ENCODE results near the gene NARS2.
A peak's percentile ranks its signal among the peaks of the same experiment; 100 is the strongest.

Gene NARS2, protein sequence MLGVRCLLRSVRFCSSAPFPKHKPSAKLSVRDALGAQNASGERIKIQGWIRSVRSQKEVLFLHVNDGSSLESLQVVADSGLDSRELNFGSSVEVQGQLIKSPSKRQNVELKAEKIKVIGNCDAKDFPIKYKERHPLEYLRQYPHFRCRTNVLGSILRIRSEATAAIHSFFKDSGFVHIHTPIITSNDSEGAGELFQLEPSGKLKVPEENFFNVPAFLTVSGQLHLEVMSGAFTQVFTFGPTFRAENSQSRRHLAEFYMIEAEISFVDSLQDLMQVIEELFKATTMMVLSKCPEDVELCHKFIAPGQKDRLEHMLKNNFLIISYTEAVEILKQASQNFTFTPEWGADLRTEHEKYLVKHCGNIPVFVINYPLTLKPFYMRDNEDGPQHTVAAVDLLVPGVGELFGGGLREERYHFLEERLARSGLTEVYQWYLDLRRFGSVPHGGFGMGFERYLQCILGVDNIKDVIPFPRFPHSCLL

DNA sequence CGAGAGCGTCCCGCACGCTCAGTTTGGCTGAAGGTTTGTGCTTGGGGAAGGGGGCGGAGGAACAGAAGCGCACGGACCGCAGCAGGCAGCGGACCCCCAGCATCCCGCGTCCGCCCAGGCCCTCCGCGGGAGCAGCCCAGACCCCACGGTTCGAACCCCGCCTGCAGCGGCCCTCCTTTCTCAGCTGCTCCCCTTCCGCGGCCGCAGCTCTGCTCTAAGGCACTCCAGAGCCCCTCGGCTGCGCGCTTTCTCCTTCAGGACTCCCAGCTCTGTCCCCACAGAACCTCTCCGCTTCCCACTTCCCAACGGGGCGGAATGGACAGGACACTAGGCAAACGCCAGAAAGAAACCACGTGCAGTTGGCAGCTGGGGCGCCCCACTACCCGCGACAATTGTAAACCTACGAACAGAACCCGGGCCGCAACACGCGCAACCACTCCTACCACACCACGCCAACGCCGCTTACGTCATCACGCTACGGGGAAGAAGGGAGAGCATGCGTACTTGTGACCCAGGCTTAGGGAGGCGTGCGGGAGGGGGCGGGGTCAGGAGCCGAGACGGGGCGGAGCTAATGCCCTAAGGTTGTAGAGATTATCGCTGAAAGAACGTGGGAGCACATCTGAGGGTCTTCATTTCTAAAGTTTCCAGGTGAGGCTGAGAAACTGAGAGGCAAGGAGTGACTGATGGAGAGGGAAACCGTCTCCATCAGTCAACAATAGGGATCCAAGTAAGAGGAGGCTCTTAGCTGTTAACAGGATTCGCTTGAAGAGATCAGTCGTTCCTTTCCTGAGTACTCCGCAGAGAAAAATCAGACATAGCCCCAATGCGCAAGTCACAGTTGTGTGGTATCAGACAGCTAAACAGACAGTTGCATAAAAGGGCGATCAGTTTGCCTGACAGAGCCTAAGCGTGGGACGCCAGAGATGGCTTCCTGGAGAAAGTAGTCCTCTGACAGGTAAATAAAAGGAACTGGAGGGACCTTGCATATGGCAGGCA is at the start of gene NARS2:
TSS of gene NARS2 (minus strand) at position 479 of the 996 bp plus-strand sequence. CDS start at position 103, 376 bp downstream.
- Histone ChIP-seq H3K27ac (peak within 1 kb of the TSS; percentile 17), H3K27me3 (replicated peaks) (no peaks in the 10 kb centered on the region), H3K36me3 (replicated peaks) (no peaks in the 10 kb centered on the region), H3K4me3 (ENCODE audit: low read depth, low read length) (peak within 1 kb of the TSS; percentile 95)
- no peak for TF ChIP-seq CTCF (IDR thresholded peaks at IDR 0.05; ENCODE audit: low read depth, low read length, missing control alignments)
- DNase-seq: peak; percentile 97
- in situ Hi-C loops (cut with HindIII; ENCODE audit: low pct_ligation_motif_present, low sequenced_read_pairs): no loop called here

DNA sequence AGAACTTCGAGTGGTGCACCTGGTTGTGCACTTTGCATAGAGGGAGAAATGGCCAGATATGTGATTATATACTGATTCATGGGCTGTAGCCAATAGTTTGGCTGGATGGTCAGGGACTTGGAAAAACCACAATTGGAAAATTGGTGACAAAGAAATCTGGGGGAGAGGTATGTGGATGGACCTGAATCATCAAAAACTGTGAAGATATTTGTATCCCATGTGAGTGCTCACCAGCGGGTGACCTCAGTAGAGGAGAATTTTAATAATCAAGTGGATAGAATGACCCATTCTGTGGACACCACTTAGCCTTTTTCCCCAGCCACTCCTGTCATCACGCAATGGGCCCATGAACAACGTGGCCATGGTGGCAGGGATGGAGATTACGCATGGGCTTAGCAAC is 48.0 kb upstream of the NARS2 start:
- DNase-seq: no peak
- Histone ChIP-seq H3K4me3 (ENCODE audit: low read depth, low read length) (no peak overlapping the region), H3K36me3 (replicated peaks) (no peaks in the 10 kb centered on the region), H3K27ac (no peak overlapping the region), H3K27me3 (replicated peaks) (no peaks in the 10 kb centered on the region)
- TF ChIP-seq CTCF (IDR thresholded peaks at IDR 0.05; ENCODE audit: low read depth, low read length, missing control alignments): no peak
- in situ Hi-C loops (cut with HindIII; ENCODE audit: low pct_ligation_motif_present, low sequenced_read_pairs): no loop called here

- Histone ChIP-seq H3K27ac (no peak overlapping the region), H3K27me3 (replicated peaks) (no peaks in the 10 kb centered on the region), H3K4me3 (ENCODE audit: low read depth, low read length) (no peak overlapping the region), H3K36me3 (replicated peaks) (no peaks in the 10 kb centered on the region)
- no peak for DNase-seq
- in situ Hi-C loops (cut with HindIII; ENCODE audit: low pct_ligation_motif_present, low sequenced_read_pairs): no loop called here
- TF ChIP-seq CTCF (IDR thresholded peaks at IDR 0.05; ENCODE audit: low read depth, low read length, missing control alignments): no peak
Measured at GRCh38 chr11:78620159-78620558, 45.5 kb upstream of the NARS2 start.

DNA sequence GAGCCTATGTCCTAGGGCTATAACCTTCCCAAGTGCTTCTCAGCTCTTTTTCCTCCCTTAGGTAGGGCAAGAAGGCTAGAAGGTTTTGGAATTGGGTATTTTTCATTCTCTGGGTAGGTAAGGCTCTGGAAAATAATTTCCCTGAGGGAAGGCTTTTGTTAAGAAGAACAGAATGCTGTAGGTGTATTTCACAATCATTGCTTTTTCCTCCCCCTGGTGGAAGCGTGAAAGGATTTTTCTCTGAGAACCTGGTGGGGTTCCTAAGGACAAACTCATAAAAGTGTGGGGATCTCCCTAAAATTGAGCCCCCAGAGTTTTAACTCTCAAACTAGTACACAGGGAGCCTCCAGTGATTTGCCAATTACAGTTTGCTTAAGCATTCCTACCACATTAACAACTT is 41.1 kb upstream of the NARS2 start:
- no peak for DNase-seq
- Histone ChIP-seq H3K27ac (no peak overlapping the region), H3K36me3 (replicated peaks) (no peaks in the 10 kb centered on the region), H3K27me3 (replicated peaks) (no peaks in the 10 kb centered on the region), H3K4me3 (ENCODE audit: low read depth, low read length) (no peak overlapping the region)
- in situ Hi-C loops (cut with HindIII; ENCODE audit: low pct_ligation_motif_present, low sequenced_read_pairs): no loop called here
- TF ChIP-seq CTCF (IDR thresholded peaks at IDR 0.05; ENCODE audit: low read depth, low read length, missing control alignments): no peak

DNA sequence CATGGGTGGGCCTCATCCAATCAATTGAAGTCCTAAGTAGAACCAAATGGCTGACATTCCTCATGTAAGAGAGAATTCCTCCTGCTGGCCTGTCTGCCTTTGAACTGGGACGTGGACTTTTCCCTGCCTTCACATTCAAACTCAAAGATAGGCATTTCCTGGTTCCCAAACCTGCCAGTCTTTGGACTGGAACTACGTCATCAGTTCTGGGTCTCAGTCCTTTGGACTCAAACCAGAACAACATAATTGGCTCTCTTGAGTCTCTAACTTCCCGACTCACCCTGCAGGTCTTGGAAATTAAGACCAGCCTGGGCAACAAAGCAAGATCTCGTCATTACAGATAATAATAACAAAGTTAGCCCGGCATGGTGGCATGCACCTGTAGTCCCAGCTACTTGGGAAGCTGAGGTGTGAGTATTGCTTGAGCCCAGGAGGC is 38.7 kb upstream of the NARS2 start:
- no peak for TF ChIP-seq CTCF (IDR thresholded peaks at IDR 0.05; ENCODE audit: low read depth, low read length, missing control alignments)
- no peak overlapping the region for H3K27ac ChIP-seq
- H3K27me3 ChIP-seq (replicated peaks): no peaks in the 10 kb centered on the region
- no peak overlapping the region for H3K4me3 ChIP-seq (ENCODE audit: low read depth, low read length)
- no peak for DNase-seq
- in situ Hi-C loops (cut with HindIII; ENCODE audit: low pct_ligation_motif_present, low sequenced_read_pairs): no loop called here
- H3K36me3 ChIP-seq (replicated peaks): no peaks in the 10 kb centered on the region

Measured in brain microvascular endothelial cell (primary cell).